SK-N-MC (cell line): ENCODE data around the gene ZNF580.

Source experiments
- EZH2 ChIP-seq: fragments of 200-600 bp; sonication (generic); IDR thresholded peaks from one replicate; pipeline ENCODE4 v1.6.1; 2017; ENCODE audit warnings: antibody characterized with exemption
- POLR2AphosphoS5 ChIP-seq: IDR thresholded peaks from 2 replicates; pipeline ENCODE4 v1.6.1; 2012; ENCODE audit warnings: mild to moderate bottlenecking, low read depth, low read length, borderline replicate concordance

DNA sequence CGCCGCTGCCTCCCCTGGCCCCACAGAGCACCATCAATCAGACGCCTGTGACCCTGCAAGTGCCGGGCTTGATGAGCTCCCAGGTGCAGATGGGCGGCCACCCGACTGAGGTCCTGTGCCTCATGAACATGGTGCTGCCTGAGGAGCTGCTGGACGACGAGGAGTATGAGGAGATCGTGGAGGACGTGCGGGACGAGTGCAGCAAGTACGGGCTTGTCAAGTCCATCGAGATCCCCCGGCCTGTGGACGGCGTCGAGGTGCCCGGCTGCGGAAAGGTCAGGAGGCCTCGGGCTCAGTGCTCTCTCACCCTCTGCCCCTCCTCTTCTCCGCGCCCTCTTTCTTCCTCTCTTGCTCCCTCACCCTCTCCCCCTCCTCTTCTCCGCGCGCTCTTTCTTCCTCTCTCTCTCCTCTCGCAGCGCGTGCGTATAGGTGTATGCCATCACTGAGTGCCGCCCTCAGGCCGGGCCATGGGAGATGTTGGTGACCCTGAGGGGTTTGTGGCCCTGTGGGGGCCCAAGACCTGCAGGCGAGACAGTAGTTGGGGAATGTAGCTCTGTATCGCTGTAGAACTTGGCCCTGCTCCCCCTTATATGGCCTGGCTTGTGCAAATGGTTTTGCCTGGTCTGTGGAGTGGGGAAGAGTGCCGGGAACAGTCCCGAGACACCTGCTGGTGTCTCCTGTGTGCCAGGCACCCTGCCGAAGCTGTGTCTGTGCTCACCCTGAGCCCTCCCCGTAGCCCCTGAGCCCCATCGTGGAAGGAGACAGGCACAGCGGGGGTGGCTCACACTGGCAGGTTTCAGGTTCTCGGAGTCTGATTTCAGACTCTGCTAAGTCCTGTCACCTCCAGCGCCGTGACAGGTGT lies 28.8 kb downstream of the ZNF580 start:
- TF ChIP-seq POLR2AphosphoS5 (no peak), EZH2 (no peak)
